Measurements from ENCODE around the gene VPS4B.
A peak's percentile ranks its signal among the peaks of the same experiment; 100 is the strongest.

VPS4B gene

GRCh38 chr18:63421514-63421913 is 762 bp downstream of the VPS4B start:
- Histone ChIP-seq H3K9me3 (no peaks in the 10 kb centered on the region), H3K27ac (peak overlapping the region; percentile 97), H3K27me3 (no peaks in the 10 kb centered on the region), H3K36me3 (peaks cover 21% of the 10 kb centered on the region), H3K4me1 (ENCODE audit: control insufficient read depth in 1 of 2, insufficient read depth in 1 of 2, low read depth in 1 of 2, low read length in 1 of 2) (peaks cover 17 to 18% of the 10 kb centered on the region in 2 experiments), H3K4me3 (ENCODE audit: low read depth in 1 of 2, low read length in 1 of 2) (peak overlapping the region; percentile 88 to 91)
- no peak for TF ChIP-seq CTCF (IDR thresholded peaks at IDR 0.05)

- no peak overlapping the region for H3K27ac ChIP-seq
- TF ChIP-seq CTCF (IDR thresholded peaks at IDR 0.05): no peak
Measured at GRCh38 chr18:63412953-63413352, 9.3 kb downstream of the VPS4B start.

GRCh38 chr18:63410792-63411191 is 11.5 kb downstream of the VPS4B start:
- Histone ChIP-seq H3K27me3 (no peaks in the 10 kb centered on the region), H3K36me3 (peaks cover 91% of the 10 kb centered on the region), H3K4me1 (ENCODE audit: control insufficient read depth in 1 of 2, insufficient read depth in 1 of 2, low read depth in 1 of 2, low read length in 1 of 2) (no peaks in the 10 kb centered on the region), H3K27ac (no peak overlapping the region), H3K9me3 (no peaks in the 10 kb centered on the region), H3K4me3 (ENCODE audit: low read depth in 1 of 2, low read length in 1 of 2) (no peak overlapping the region)
- TF ChIP-seq CTCF (IDR thresholded peaks at IDR 0.05): no peak

More at GRCh38 chr18:63412953-63413352, 9.3 kb downstream of the VPS4B start:
- H3K4me3 ChIP-seq (ENCODE audit: low read depth in 1 of 2, low read length in 1 of 2): no peak overlapping the region
- no peaks in the 10 kb centered on the region for H3K27me3 ChIP-seq
- H3K36me3 ChIP-seq: peaks cover 77% of the 10 kb centered on the region
- no peaks in the 10 kb centered on the region for H3K4me1 ChIP-seq (ENCODE audit: control insufficient read depth in 1 of 2, insufficient read depth in 1 of 2, low read depth in 1 of 2, low read length in 1 of 2)
- no peaks in the 10 kb centered on the region for H3K9me3 ChIP-seq

GRCh38 chr18:63409301-63409700 is 13.0 kb downstream of the VPS4B start:
- no peaks in the 10 kb centered on the region for H3K9me3 ChIP-seq
- no peak overlapping the region for H3K4me3 ChIP-seq (ENCODE audit: low read depth in 1 of 2, low read length in 1 of 2)
- no peak overlapping the region for H3K27ac ChIP-seq
- no peak for TF ChIP-seq CTCF (IDR thresholded peaks at IDR 0.05)
- no peaks in the 10 kb centered on the region for H3K4me1 ChIP-seq (ENCODE audit: control insufficient read depth in 1 of 2, insufficient read depth in 1 of 2, low read depth in 1 of 2, low read length in 1 of 2)
- no peaks in the 10 kb centered on the region for H3K27me3 ChIP-seq
- H3K36me3 ChIP-seq: peaks cover 81% of the 10 kb centered on the region

GRCh38 chr18:63407734-63408133 is 14.5 kb downstream of the VPS4B start:
- TF ChIP-seq CTCF (IDR thresholded peaks at IDR 0.05): no peak
- H3K36me3 ChIP-seq: peaks cover 85% of the 10 kb centered on the region

GRCh38 chr18:63405986-63406385 is 16.3 kb downstream of the VPS4B start:
- Histone ChIP-seq H3K4me1 (ENCODE audit: control insufficient read depth in 1 of 2, insufficient read depth in 1 of 2, low read depth in 1 of 2, low read length in 1 of 2) (no peaks in the 10 kb centered on the region), H3K27me3 (no peaks in the 10 kb centered on the region), H3K27ac (no peak overlapping the region), H3K9me3 (no peaks in the 10 kb centered on the region), H3K36me3 (peaks cover 88% of the 10 kb centered on the region), H3K4me3 (ENCODE audit: low read depth in 1 of 2, low read length in 1 of 2) (no peak overlapping the region)
- no peak for TF ChIP-seq CTCF (IDR thresholded peaks at IDR 0.05)

More at GRCh38 chr18:63407734-63408133, 14.5 kb downstream of the VPS4B start:
- no peak overlapping the region for H3K4me3 ChIP-seq (ENCODE audit: low read depth in 1 of 2, low read length in 1 of 2)
- no peaks in the 10 kb centered on the region for H3K9me3 ChIP-seq
- H3K27me3 ChIP-seq: no peaks in the 10 kb centered on the region
- no peaks in the 10 kb centered on the region for H3K4me1 ChIP-seq (ENCODE audit: control insufficient read depth in 1 of 2, insufficient read depth in 1 of 2, low read depth in 1 of 2, low read length in 1 of 2)
- no peak overlapping the region for H3K27ac ChIP-seq
